GM23248 (cell line): ENCODE measurements around the gene DSTYK.

Experiments
- EZH2 ChIP-seq: fragments of 200-600 bp; sonication (generic); IDR thresholded peaks from 2 replicates; pipeline ENCODE4 v1.6.1; 2018; ENCODE audit warnings: antibody characterized with exemption, mild to moderate bottlenecking; ENCODE audit not compliant: insufficient read depth, poor library complexity, severe bottlenecking
- EZH2phosphoT487 ChIP-seq: fragments of 200-600 bp; sonication (generic); IDR thresholded peaks from 2 replicates; pipeline ENCODE4 v1.6.1; 2018; ENCODE audit warnings: antibody characterized with exemption, moderate library complexity, mild to moderate bottlenecking, low read depth; ENCODE audit not compliant: insufficient read depth

GRCh38 chr1:205257735-205258134 lies 46.2 kb upstream of the DSTYK start:
- TF ChIP-seq EZH2phosphoT487 (no peak), EZH2 (no peak)
